WERI-Rb-1 (cell line): ENCODE results near the gene KDM4B.
"Not testable (repeated sequence)": the region's sequence is repeated elsewhere in the genome, so short reads cannot be mapped to it uniquely, and the experiment has no call there.

Experiments used
- DNase-seq: peaks from one replicate; pipeline ENCODE4 v3.0.0-alpha.2; 2020
- H3K27ac ChIP-seq: fragments of 250-450 bp; sonication (Bioruptor Pico); 2 replicates; pipeline ENCODE4 v1.5.1; 2020; ENCODE audit warnings: mild to moderate bottlenecking, moderate library complexity
- H3K27me3 ChIP-seq: fragments of 250-450 bp; sonication (Bioruptor Pico); 2 replicates; pipeline ENCODE4 v1.5.1; 2021; ENCODE audit warnings: mild to moderate bottlenecking, low read depth, moderate library complexity; ENCODE audit not compliant: insufficient read depth, severe bottlenecking
- H3K36me3 ChIP-seq: fragments of 250-450 bp; sonication (Bioruptor Pico); 2 replicates; pipeline ENCODE4 v1.5.1; 2020; ENCODE audit warnings: mild to moderate bottlenecking, moderate library complexity
- H3K4me3 ChIP-seq: 2 replicates; pipeline ENCODE4 v1.5.1; 2011; ENCODE audit warnings: low read depth, mild to moderate bottlenecking, control low read depth, low read length
- H3K9me3 ChIP-seq: fragments of 250-450 bp; sonication (Bioruptor Pico); 2 replicates; pipeline ENCODE4 v1.5.1; 2021; ENCODE audit warnings: mild to moderate bottlenecking, moderate library complexity; ENCODE audit not compliant: severe bottlenecking
- TF ChIP-seq, protein P1 (sequence below): IDR thresholded peaks from 2 replicates; pipeline ENCODE4 v1.5.1; 2011; ENCODE audit warnings: low read depth, mild to moderate bottlenecking, control low read depth, inconsistent platforms, low read length

The KDM4B gene

DNA sequence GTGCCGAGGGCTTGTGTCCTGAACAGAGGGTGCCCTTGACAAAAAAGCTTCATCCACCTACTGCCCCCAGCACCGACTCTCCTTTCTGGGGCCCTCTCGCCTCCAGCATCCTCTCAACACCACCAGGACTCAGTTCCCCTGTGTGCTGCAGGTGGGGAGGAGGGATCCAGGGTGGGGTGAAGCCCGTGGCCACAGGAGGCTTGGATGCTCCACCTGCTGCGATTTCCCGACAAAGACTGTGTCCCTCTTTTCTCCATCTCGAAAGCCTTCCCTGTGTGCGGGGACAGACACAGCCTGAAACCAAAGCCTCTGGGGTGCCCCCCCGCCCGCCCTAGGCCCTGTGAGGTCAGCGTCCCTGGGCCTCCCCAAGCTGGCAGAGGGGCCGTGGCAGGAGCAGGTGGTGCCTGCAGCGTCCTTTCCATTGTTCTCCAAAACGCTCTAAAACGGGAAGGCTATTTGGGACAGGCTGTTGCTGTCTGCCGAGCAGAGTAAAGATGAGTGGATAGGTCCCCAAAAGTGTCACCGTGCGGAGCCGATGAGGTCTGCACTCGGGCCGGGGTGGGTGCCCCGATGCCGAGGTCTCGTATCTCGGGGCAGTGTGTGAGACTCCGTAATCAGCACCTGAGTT lies 186.0 kb downstream of the KDM4B start:
- no peak for DNase-seq
- TF ChIP-seq, protein P1, sequence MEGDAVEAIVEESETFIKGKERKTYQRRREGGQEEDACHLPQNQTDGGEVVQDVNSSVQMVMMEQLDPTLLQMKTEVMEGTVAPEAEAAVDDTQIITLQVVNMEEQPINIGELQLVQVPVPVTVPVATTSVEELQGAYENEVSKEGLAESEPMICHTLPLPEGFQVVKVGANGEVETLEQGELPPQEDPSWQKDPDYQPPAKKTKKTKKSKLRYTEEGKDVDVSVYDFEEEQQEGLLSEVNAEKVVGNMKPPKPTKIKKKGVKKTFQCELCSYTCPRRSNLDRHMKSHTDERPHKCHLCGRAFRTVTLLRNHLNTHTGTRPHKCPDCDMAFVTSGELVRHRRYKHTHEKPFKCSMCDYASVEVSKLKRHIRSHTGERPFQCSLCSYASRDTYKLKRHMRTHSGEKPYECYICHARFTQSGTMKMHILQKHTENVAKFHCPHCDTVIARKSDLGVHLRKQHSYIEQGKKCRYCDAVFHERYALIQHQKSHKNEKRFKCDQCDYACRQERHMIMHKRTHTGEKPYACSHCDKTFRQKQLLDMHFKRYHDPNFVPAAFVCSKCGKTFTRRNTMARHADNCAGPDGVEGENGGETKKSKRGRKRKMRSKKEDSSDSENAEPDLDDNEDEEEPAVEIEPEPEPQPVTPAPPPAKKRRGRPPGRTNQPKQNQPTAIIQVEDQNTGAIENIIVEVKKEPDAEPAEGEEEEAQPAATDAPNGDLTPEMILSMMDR, result no peak
- no peak overlapping the region for H3K4me3 ChIP-seq
- no peaks in the 10 kb centered on the region for H3K36me3 ChIP-seq
- no peaks in the 10 kb centered on the region for H3K27me3 ChIP-seq
- peaks cover 14% of the 10 kb centered on the region for H3K9me3 ChIP-seq
- no peak overlapping the region for H3K27ac ChIP-seq

DNA sequence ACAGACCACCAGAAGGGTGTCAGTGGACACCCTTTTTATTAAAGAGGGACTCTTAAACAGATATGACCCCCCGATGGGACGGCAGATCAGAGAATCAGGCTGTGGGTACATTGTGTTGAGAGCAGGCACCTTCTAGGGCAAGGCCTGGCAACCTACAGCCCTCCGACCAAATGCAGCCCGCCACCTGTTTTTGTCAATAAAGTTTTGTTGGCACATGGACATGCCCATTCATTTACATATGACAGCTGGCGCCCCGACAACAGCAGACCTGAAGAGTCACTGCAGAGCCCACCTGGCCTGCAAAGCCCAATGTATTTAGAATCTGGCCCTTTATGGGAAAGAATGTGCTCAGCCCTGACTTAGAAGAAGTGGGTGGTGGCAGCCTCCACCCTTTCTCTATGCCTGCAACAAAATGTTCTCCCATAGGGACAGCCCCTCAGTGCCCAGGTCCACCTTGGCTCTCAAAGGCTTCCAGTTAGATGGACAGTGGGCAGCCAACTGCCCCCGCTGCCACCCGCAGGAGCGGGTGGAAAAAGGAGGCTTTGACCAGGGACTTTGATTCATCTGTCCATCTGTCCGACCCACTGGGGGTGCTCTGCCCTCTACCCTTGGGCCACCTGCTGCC lies 186.8 kb downstream of the KDM4B start:
- Histone ChIP-seq H3K4me3 (no peak overlapping the region), H3K27ac (no peak overlapping the region; the same call in 1 of the 2 replicates), H3K27me3 (no peaks in the 10 kb centered on the region), H3K9me3 (peaks cover 14% of the 10 kb centered on the region), H3K36me3 (no peaks in the 10 kb centered on the region)
- TF ChIP-seq, protein P1, result no peak
- no peak for DNase-seq

DNA sequence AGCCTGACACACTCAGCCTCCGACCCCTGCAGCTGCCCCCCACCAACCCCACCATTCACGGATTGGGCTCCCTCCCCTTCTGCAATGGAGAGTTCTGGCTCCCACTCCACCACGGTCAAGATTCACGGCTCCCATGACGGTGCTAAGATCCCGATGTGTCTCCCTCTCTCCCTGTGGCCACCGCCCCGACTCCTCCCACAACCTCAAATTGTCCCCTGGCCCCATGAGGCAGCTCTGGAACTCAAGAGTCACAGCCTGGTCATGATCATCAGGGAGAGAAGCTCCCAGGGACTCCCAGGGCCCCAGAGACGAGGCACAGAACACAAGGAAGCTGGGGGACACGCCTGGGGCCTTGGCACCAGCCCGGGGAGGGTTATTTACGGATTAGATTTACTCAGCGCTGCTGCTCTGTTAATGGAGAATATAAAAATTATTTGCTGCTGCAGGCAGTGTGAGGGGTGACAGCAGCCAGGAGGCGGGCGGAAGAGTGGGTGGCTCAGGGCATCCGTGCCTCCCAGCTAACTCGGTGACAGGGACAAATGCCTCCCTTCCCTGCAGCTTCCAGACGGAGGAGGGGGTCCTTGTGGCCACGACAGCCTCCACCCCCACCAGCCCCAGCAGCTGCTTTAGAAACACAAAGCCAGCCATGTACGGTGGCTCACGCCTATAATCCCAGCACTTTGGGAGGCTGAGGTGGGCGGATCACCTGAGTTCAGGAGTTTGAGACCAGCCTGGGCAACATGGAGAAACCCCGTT lies 187.5 kb downstream of the KDM4B start:
- Histone ChIP-seq H3K36me3 (no peaks in the 10 kb centered on the region), H3K27ac (peak overlapping the region; percentile 9), H3K27me3 (no peaks in the 10 kb centered on the region), H3K9me3 (peaks cover 14% of the 10 kb centered on the region), H3K4me3 (no peak overlapping the region)
- peak; percentile 49 for DNase-seq
- TF ChIP-seq, protein P1, result no peak

DNA sequence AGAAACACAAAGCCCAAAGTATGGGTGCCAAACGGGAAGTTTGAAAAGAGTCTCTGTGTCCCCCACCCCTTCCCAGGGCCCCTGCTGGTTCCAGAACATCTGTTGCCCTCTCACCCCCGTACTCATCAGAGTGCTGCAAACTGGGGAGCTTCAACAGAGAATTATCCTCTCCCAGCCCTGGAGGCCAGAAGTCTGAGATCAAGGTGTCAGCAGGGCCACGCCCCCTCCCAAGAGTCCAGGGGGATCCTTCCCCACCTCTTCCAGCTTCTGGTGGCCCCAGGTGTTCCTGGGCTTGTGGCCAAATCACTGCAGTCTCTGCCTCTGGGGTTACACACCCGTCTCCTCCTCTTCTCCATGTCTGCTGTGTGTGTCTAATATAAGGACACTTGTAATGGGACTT lies 188.3 kb downstream of the KDM4B start:
- peaks cover 14% of the 10 kb centered on the region for H3K9me3 ChIP-seq
- H3K4me3 ChIP-seq, result no peak overlapping the region
- DNase-seq, result no peak
- TF ChIP-seq, protein P1, result no peak
- no peaks in the 10 kb centered on the region for H3K36me3 ChIP-seq
- no peaks in the 10 kb centered on the region for H3K27me3 ChIP-seq
- no peak overlapping the region for H3K27ac ChIP-seq

DNA sequence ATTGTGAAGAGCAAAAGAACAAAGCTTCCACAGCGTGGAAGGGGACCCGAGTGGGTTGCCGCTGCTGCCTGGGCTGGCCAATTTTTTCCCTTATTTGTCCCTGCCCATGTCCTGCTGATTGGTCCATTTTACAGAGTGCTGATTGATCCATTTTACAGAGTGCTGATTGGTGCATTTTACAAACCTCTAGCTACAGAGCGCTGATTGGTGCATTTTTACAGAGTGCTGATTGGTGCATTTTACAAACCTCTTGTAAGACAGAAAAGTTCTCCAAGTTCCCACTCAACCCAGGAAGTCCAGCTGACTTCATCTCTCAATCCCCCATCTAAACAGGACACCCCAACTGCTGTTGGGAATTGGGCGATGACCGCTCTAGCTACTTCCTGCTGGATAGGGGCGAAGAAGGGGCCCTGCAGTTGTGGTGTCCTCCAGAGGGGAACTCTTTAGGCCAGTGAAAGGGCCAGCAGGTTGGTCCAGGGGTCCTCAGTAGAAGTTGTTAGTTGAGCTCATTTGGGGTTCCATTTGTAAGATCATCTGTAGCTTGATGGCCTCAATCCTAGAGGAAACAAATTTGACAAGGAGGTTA lies 189.7 kb downstream of the KDM4B start:
- not testable (repeated sequence) for H3K27me3 ChIP-seq, H3K36me3 ChIP-seq, H3K27ac ChIP-seq, DNase-seq, H3K4me3 ChIP-seq
- H3K9me3 ChIP-seq, result peaks cover 20% of the 10 kb centered on the region

DNA sequence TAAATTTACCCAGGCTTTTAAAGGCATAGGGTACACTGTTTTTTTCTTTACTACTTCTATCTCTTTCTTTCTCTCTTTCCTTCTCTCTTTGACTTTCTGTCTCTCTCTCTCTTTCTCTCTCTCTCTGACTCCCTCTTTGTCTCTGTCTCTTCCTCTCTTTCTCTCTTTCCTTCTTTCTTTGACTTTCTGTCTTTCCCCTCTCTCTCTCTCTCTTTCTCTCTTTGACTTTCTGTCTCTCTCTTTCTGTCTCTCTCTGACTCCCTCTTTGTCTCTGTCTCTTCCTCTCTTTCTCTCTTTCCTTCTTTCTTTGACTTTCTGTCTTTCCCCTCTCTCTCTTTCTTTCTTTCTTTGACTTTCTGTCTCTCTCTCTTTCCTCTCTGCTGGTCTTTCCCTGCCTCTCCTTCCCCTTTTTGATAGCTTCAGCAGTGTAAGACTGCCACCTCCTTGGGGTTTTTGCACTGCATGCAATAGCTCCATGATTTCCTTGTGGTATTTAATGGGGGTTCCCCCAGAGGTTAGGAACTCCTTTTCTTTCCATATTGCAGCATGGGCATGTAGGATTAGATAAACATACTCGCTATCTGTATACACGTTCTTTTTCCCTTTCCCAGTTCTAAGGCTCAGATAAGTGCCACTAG lies 191.4 kb downstream of the KDM4B start:
- not testable (repeated sequence) for H3K4me3 ChIP-seq, H3K36me3 ChIP-seq, DNase-seq, H3K27me3 ChIP-seq, H3K27ac ChIP-seq
- H3K9me3 ChIP-seq, result peaks cover 20% of the 10 kb centered on the region

DNA sequence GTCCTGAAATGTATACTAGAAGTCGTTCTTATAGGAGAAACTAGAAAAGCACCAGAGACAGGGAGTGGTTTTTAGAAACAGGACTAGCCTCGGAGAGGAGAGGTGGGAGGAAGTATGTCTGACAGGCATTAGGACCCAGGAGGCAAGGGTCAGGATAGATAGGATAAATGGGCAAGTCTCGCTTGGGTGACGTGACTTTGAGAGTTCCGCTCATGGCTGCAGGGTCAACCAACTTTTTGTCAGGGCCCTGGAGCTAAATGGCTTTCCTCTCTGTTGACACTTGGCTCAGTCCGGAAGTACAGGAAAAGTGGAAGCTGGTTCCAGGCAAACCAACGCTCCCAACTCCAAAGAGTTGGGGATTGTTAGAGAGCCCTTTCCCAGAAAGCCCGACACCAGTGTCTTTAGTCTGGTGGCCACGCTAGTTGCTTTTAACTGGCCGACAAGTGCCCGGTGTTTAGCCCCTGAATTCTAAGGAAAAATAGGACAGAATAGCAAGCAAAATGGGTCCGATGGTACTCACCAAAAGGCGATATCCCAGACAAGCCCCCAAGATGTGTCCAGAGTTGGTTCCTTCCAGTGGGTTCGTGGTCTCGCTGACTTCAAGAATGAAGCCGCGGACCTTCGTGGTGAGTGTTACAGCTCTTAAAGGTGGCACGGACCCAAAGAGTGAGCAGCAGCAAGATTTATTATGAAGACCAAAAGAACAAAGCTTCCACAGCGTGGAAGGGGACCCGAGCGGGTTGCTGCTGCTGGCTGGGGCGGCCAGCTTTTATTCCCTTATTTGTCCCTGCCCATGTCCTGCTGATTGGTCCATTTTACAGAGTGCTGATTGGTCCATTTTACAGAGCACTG lies 196.2 kb downstream of the KDM4B start:
- DNase-seq, H3K27ac ChIP-seq, H3K9me3 ChIP-seq, H3K4me3 ChIP-seq, H3K27me3 ChIP-seq, H3K36me3 ChIP-seq: not testable (repeated sequence)
